ENCODE results near the gene SELENOP. TPM values are rescaled to one million over a fixed set of nuclear protein-coding genes. Genes with fewer than 3 reads are reported as not detected.

SELENOP gene
- total RNA-seq, 1 experiment from 2014 or later = 11.4 TPM

DNA sequence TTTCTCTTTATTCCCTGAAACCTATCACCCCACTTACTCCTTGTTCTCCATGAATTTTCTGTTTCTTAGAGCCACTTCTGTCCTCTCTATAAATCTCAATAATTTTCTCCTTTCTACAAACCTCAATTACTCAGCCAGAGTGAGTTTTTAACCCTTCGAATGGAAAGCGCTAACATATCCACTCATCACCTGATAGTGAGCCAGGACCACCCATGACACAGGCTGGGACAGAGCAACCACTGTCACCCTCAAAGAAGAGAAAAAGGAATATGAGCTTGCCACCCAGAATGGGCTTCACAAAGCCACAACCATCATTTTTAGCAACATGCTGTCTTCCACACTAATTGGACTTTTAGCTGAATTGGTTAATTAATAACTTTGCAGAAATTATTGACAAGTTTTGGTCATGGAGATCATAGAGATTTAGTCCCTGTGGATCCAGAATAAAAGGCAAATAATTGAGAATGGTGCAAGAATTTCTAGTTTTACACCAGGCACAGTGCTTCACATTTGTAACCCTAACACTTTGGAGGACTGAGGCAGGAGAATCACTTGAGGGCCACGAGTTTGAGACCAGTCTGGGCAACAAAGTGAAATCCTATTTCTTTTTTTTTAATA, 32.1 kb upstream of the SELENOP start:
- intact Hi-C loops (cut with micrococcal nuclease) = no loop called here
- no peak for TF ChIP-seq POLR2AphosphoS5 (IDR thresholded peaks at IDR 0.05; ENCODE audit: low read depth, low read length)
- TF ChIP-seq, protein P1, sequence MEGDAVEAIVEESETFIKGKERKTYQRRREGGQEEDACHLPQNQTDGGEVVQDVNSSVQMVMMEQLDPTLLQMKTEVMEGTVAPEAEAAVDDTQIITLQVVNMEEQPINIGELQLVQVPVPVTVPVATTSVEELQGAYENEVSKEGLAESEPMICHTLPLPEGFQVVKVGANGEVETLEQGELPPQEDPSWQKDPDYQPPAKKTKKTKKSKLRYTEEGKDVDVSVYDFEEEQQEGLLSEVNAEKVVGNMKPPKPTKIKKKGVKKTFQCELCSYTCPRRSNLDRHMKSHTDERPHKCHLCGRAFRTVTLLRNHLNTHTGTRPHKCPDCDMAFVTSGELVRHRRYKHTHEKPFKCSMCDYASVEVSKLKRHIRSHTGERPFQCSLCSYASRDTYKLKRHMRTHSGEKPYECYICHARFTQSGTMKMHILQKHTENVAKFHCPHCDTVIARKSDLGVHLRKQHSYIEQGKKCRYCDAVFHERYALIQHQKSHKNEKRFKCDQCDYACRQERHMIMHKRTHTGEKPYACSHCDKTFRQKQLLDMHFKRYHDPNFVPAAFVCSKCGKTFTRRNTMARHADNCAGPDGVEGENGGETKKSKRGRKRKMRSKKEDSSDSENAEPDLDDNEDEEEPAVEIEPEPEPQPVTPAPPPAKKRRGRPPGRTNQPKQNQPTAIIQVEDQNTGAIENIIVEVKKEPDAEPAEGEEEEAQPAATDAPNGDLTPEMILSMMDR (IDR thresholded peaks at IDR 0.05 in 2 of 3, conservative IDR thresholded peaks at IDR 0.05 in 1 of 3; ENCODE audit: borderline replicate concordance in 1 of 3, insufficient read depth in 1 of 3, low read depth in 2 of 3, low read length in 2 of 3) = no peak
- TF ChIP-seq, protein P2, sequence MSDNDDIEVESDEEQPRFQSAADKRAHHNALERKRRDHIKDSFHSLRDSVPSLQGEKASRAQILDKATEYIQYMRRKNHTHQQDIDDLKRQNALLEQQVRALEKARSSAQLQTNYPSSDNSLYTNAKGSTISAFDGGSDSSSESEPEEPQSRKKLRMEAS (IDR thresholded peaks at IDR 0.05) = no peak
- TF ChIP-seq RAD21 (IDR thresholded peaks at IDR 0.05; ENCODE audit: low read depth) = no peak
- no peak for TF ChIP-seq EZH2phosphoT487 (IDR thresholded peaks at IDR 0.05; ENCODE audit: borderline replicate concordance)
- TF ChIP-seq, protein P3, sequence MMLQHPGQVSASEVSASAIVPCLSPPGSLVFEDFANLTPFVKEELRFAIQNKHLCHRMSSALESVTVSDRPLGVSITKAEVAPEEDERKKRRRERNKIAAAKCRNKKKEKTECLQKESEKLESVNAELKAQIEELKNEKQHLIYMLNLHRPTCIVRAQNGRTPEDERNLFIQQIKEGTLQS (IDR thresholded peaks at IDR 0.05) = no peak
- TF ChIP-seq CEBPB (IDR thresholded peaks at IDR 0.05; ENCODE audit: low read depth) = no peak
- no peak for TF ChIP-seq ELF1 (IDR thresholded peaks at IDR 0.05; ENCODE audit: borderline replicate concordance, low read depth)
- TF ChIP-seq YY1 (IDR thresholded peaks at IDR 0.05; ENCODE audit: extremely low read depth, insufficient replicate concordance, low read depth, low read length) = no peak
- TF ChIP-seq CBX3 (IDR thresholded peaks at IDR 0.05; ENCODE audit: low read depth) = no peak
- Histone ChIP-seq H4K20me1 (ENCODE audit: insufficient read depth) (no peaks in the 10 kb centered on the region), H3K4me1 (ENCODE audit: control insufficient read depth in 1 of 2, insufficient read depth in 2 of 2, low read length in 2 of 2) (no peaks in the 10 kb centered on the region), H3K27me3 (ENCODE audit: insufficient read depth, low read length) (no peaks in the 10 kb centered on the region), H2AFZ (ENCODE audit: low read depth, low read length, poor library complexity, severe bottlenecking) (no peak overlapping the region), H3K4me2 (ENCODE audit: low read length) (no peak overlapping the region), H3K9me3 (ENCODE audit: control insufficient read depth in 1 of 2, insufficient read depth in 1 of 2, low read depth in 1 of 2, low read length in 2 of 2) (no peaks in the 10 kb centered on the region), H3K9me2 (ENCODE audit: insufficient read depth) (no peaks in the 10 kb centered on the region), H3K9ac (ENCODE audit: low read length) (no peak overlapping the region), H3K4me3 (replicated peaks in 1 of 2; ENCODE audit: low read depth in 1 of 2, low read length in 2 of 2) (no peak overlapping the region), H3K36me3 (ENCODE audit: control insufficient read depth in 1 of 2, insufficient read depth in 2 of 2, low read length in 2 of 2) (no peaks in the 10 kb centered on the region), H3K79me2 (ENCODE audit: insufficient read depth, low read length) (no peaks in the 10 kb centered on the region), H3K27ac (ENCODE audit: low read depth, low read length) (no peak overlapping the region)
- ATAC-seq (no peak), DNase-seq (ENCODE audit: low read depth, low spot score) (no peak)
- POLR2A ChIA-PET = no interaction called here
- BruUV-seq (replicated peaks) = no TSS peak
- RAD21 ChIA-PET (ENCODE audit: low non-redundant PET in 1 of 2, low total read pairs in 2 of 2, uncharacterized antibody in 2 of 2, unreplicated experiment in 2 of 2) = no interaction called here
- CTCF ChIA-PET = no interaction called here

Data from HCT116 (cell line).